ENCODE results near the gene ZFAND6. TPM values are rescaled to one million over a fixed set of nuclear protein-coding genes. Genes with fewer than 3 reads are reported as not detected.
A peak's percentile ranks its signal among the peaks of the same experiment; 100 is the strongest.

ZFAND6 gene
- total and polyA plus RNA-seq, 4 donors, result 47.6 to 102 (median 82.4) TPM

GRCh38 chr15:80161468-80162016 is 102.1 kb downstream of the ZFAND6 start:
- peaks cover 0 to 8% (median 3%) of the 10 kb centered on the region in 4 donors for H3K36me3 ChIP-seq (ENCODE audit: control insufficient read depth in 4 of 4, insufficient read depth in 3 of 4, low read depth in 1 of 4, low read length in 3 of 4)
- H3K27me3 ChIP-seq (ENCODE audit: control insufficient read depth in 4 of 4, insufficient read depth in 4 of 4, low read length in 3 of 4), result no peaks in the 10 kb centered on the region
- no peak overlapping the region for H3K9ac ChIP-seq (ENCODE audit: low read depth in 1 of 2, low read length in 2 of 2)
- no peak for DNase-seq (ENCODE audit: low spot score)
- TF ChIP-seq JUND (IDR thresholded peaks at IDR 0.05) (no peak), HNF4A (conservative IDR thresholded peaks at IDR 0.05) (peak; percentile 18 to 37)
- WGBS, result 64% methylated on average over 6 of the region's 6 CpGs
- H3K4me1 ChIP-seq (ENCODE audit: control insufficient read depth in 4 of 4, insufficient read depth in 4 of 4, low read length in 3 of 4), result peaks cover 38 to 71% (median 62%) of the 10 kb centered on the region in 4 donors
- no peaks in the 10 kb centered on the region for H3K9me3 ChIP-seq (ENCODE audit: control insufficient read depth in 4 of 4, low read length in 3 of 4)
- H3K27ac ChIP-seq (ENCODE audit: low read depth in 1 of 2, low read length in 2 of 2), result peak overlapping the region; percentile 61 to 93
- H3K4me3 ChIP-seq (ENCODE audit: low read depth in 1 of 3, low read length in 3 of 3), result no peak overlapping the region

DNA sequence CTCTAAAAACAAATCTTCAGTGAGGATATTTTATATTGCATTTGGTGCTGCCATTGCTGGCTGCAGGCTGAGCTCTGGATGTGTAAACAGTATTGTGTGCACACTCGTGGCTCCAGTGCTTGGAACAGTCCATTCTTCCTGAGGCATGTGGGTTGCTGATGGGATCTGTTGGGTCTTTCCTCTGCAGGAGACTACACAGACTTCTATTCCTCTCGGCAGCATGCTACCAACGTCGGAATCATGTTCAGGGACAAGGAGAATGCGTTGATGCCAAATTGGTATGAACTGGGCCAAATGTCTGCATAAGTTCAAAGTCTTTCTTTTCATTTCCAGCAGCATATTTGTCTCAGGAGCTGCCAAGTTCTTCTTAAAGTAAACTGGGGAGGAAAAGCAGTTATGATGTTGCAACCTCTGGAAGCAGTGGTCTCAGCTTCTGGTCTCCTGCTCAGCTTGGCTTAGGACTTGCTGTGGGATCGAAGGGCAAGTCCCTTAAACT is 102.6 kb downstream of the ZFAND6 start:
- H3K9ac ChIP-seq (ENCODE audit: low read depth in 1 of 2, low read length in 2 of 2), result no peak overlapping the region
- peaks cover 32 to 66% (median 56%) of the 10 kb centered on the region in 4 donors for H3K4me1 ChIP-seq (ENCODE audit: control insufficient read depth in 4 of 4, insufficient read depth in 4 of 4, low read length in 3 of 4)
- peak; percentile 59 to 62 for TF ChIP-seq HNF4A (conservative IDR thresholded peaks at IDR 0.05)
- no peak for TF ChIP-seq JUND (IDR thresholded peaks at IDR 0.05)
- TF ChIP-seq RXRA (IDR thresholded peaks at IDR 0.05), result peak in 1 of 2 donors; percentile 43
- TF ChIP-seq YY1 (IDR thresholded peaks at IDR 0.05), result peak; percentile 82
- peak; percentile 7 to 20 for TF ChIP-seq RAD21 (IDR thresholded peaks at IDR 0.05)
- peak; percentile 56 for TF ChIP-seq MAX (IDR thresholded peaks at IDR 0.05)
- TF ChIP-seq EGR1 (IDR thresholded peaks at IDR 0.05; ENCODE audit: low read depth in 2 of 2), result no peak
- no peaks in the 10 kb centered on the region for H3K9me3 ChIP-seq (ENCODE audit: control insufficient read depth in 4 of 4, low read length in 3 of 4)
- DNase-seq (ENCODE audit: low spot score), result no peak
- H3K27me3 ChIP-seq (ENCODE audit: control insufficient read depth in 4 of 4, insufficient read depth in 4 of 4, low read length in 3 of 4), result no peaks in the 10 kb centered on the region
- 31% methylated on average over 6 of the region's 6 CpGs for WGBS
- no peak overlapping the region for H3K4me3 ChIP-seq (ENCODE audit: low read depth in 1 of 3, low read length in 3 of 3)
- peaks cover 0 to 8% (median 3%) of the 10 kb centered on the region in 4 donors for H3K36me3 ChIP-seq (ENCODE audit: control insufficient read depth in 4 of 4, insufficient read depth in 3 of 4, low read depth in 1 of 4, low read length in 3 of 4)
- H3K27ac ChIP-seq (ENCODE audit: low read depth in 1 of 2, low read length in 2 of 2), result peak overlapping the region; percentile 61 to 93

DNA sequence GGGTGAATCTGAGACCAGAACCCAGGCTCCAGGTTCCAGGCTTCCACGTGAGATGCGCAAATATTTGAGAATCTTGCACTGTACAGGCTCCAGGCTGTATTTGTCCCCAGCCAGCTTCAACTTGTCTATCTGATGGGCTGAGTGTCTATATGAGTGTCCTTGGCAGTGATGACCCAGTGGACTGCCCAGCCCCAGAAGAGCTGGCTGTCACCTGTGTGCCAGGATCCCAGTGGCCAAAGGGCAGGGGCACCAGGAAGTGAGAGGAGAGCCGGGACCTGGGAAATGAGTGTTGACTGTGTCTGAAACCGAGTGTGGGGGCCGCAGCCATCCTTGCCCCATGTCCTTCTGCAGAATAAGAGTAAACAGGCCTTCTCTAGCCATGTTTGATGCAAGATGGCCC is 103.7 kb downstream of the ZFAND6 start:
- Histone ChIP-seq H3K36me3 (ENCODE audit: control insufficient read depth in 4 of 4, insufficient read depth in 3 of 4, low read depth in 1 of 4, low read length in 3 of 4) (peaks cover 0 to 12% (median 3%) of the 10 kb centered on the region in 4 donors), H3K27me3 (ENCODE audit: control insufficient read depth in 4 of 4, insufficient read depth in 4 of 4, low read length in 3 of 4) (no peaks in the 10 kb centered on the region), H3K4me3 (ENCODE audit: low read depth in 1 of 3, low read length in 3 of 3) (no peak overlapping the region), H3K9me3 (ENCODE audit: control insufficient read depth in 4 of 4, low read length in 3 of 4) (no peaks in the 10 kb centered on the region), H3K27ac (ENCODE audit: low read depth in 1 of 2, low read length in 2 of 2) (peak overlapping the region; percentile 61 to 93), H3K4me1 (ENCODE audit: control insufficient read depth in 4 of 4, insufficient read depth in 4 of 4, low read length in 3 of 4) (peaks cover 29 to 60% (median 50%) of the 10 kb centered on the region in 4 donors), H3K9ac (ENCODE audit: low read depth in 1 of 2, low read length in 2 of 2) (no peak overlapping the region)
- no peak for DNase-seq (ENCODE audit: low spot score)
- WGBS, result 39% methylated on average over 5 of the region's 5 CpGs
- TF ChIP-seq JUND (IDR thresholded peaks at IDR 0.05) (peak; percentile 81 to 89), ZBTB33 (IDR thresholded peaks at IDR 0.05) (peak; percentile 94), FOXA1 (IDR thresholded peaks at IDR 0.05) (peak; percentile 86), EGR1 (IDR thresholded peaks at IDR 0.05; ENCODE audit: low read depth in 2 of 2) (peak; percentile 38 to 92), YY1 (IDR thresholded peaks at IDR 0.05) (peak; percentile 84), NR2F2 (IDR thresholded peaks at IDR 0.05) (peak; percentile 79), MAX (IDR thresholded peaks at IDR 0.05) (peak; percentile 98), RAD21 (IDR thresholded peaks at IDR 0.05) (peak; percentile 62 to 70), SP1 (IDR thresholded peaks at IDR 0.05) (peak; percentile 98), RXRA (IDR thresholded peaks at IDR 0.05) (peak; percentile 94 to 99), FOXA2 (IDR thresholded peaks at IDR 0.05) (peak; percentile 65), CTCF (IDR thresholded peaks at IDR 0.05; ENCODE audit: low read depth, low read length, missing input control) (no peak), REST (IDR thresholded peaks at IDR 0.05) (peak; percentile 53), GABPA (IDR thresholded peaks at IDR 0.05 in 1 of 2, conservative IDR thresholded peaks at IDR 0.05 in 1 of 2) (peak in 1 of 2 donors; percentile 67), ATF3 (IDR thresholded peaks at IDR 0.05) (peak; percentile 77), HNF4G (IDR thresholded peaks at IDR 0.05) (peak; percentile 93), HNF4A (conservative IDR thresholded peaks at IDR 0.05) (peak; percentile 98 to 99), TAF1 (conservative IDR thresholded peaks at IDR 0.05) (no peak)

Measured in liver (tissue), 9 donors.